Stimulated activated CD8-positive, alpha-beta memory T cell treated with anti-CD3 and anti-CD28 coated beads, Interleukin-2, amount 100 ng/mL, for 48 hours (primary cell): ENCODE results near the gene HOXA3.

ENCODE experiments used
- DNase-seq, 2 donors: peaks; one replicate each; pipeline ENCODE4 v3.0.0-alpha.2; 2020; ENCODE audit warnings: low read depth in 2 of 2

The HOXA3 gene

DNA sequence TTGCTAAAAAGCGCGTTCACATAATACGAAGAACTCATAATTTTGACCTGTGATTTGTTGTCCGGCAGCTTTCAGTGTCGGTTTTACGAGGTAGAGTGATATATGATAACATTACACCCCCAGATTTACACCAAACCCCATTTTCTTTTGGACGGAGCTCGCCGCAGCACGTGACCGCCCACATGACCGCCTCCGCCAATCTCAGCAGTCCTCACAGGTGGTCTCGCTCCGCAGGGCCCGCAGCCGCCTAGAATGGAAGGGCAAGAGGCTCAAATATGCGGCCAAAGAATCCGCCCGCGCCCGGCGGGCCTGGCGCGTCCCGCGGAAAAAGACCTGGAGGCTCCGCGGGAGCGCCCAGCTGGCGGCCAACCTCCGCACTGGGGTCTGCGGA is 4.1 kb upstream of the HOXA3 start, which contains the start of gene HOXA7:
Gene HOXA7 (minus strand): TSS at position 168 of the 391 bp plus-strand sequence. CDS start 130 bp downstream, at position 38.
- no peak for DNase-seq

DNA sequence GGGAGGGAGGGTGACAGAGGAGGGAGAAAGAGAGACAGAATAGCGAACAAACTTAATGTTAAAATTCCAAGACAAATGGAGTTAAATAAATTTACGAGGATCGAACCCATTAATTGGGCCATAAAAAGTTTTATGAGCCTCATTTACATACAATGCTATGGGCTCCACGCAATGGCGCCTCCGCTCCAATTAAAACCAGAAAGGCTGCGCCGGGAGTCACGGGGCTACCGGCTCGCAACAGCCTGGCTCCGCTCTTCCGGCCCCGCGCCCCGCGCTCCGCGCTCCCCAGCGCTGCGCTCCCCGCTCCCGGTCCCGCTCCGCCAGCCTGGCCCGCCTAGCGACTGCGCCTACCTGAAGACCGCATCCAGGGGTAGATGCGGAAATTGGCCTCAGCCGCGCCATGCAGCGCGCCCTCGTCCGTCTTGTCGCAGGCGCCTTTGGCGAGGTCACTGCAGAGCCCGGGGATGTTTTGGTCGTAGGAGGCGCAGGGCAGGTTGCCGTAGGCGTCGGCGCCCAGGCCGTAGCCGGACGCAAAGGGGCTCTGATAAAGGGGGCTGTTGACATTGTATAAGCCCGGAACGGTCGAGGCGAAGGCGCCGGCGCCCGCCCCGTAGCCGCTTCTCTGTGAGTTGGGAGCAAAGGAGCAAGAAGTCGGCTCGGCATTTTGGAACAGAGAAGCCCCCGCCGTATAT is 3.6 kb upstream of the HOXA3 start:
- no peak for DNase-seq

GRCh38 chr7:27154901-27155815 is 2.8 kb upstream of the HOXA3 start:
- peak in 1 of 2 donors; percentile 40 for DNase-seq

DNA sequence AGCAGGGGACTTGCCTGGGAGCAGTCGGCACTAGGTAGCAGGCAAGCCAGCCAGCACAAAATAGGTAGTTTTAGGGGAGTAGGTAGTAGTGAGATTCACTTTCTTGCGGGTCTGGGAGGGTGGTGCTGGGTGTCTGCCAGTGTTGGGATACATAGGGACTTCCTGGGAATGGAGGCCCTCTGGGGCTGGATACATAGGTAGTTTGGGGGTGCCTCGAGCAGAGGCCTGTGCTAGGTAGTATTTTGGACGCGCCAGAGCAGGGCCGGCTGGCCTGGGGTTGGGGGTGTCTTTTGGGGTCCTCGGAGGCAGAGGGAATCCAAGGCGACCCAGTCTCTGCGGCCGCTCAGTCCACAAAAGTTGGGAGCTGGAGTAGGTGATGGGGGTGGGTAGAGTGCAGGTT is 2.0 kb upstream of the HOXA3 start:
- no peak for DNase-seq

GRCh38 chr7:27153526-27153925 is 1.1 kb upstream of the HOXA3 start:
- no peak for DNase-seq

GRCh38 chr7:27152816-27153442 is 546 bp upstream of the HOXA3 start:
- DNase-seq: no peak

GRCh38 chr7:27151341-27151930 is 947 bp downstream of the HOXA3 start:
- DNase-seq: no peak

DNA sequence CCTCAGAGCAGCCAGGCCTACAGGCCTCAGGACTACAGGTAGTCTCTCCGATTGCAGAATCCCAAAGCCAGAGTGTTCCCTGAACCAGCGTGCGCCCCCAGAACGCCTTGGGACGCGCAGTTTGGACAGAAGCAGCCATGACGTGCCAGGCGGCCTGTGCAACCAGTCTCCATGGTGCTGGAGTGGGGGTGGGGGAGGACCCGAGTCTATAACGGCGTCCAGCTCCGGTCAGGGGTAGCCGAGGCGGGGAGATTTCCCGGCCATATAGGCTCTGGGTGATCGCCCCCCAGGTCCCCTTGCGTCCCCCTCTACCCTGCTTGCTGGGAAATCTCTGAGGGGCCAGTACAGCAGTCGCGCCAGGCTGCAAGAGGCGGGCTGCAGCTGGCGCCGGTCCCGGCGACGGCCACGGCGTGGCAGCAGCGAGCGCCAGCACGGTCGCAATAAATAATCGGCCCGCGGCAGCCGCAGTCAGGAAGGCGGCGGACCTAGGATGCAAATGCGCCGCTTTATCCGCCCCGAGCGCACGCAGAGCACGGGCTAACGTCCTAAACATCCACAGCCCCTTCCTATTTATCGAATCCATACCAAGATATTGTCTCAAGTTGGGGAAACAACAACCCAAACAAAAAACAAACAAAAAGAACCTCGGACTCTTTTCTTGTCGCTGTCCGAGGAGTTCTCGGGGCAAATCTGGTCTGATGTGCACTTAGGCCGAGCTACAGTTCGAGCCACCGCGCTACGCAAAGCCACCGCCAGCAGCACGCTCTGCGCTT is 1.6 kb downstream of the HOXA3 start:
- DNase-seq: peak; percentile 47 to 55

DNA sequence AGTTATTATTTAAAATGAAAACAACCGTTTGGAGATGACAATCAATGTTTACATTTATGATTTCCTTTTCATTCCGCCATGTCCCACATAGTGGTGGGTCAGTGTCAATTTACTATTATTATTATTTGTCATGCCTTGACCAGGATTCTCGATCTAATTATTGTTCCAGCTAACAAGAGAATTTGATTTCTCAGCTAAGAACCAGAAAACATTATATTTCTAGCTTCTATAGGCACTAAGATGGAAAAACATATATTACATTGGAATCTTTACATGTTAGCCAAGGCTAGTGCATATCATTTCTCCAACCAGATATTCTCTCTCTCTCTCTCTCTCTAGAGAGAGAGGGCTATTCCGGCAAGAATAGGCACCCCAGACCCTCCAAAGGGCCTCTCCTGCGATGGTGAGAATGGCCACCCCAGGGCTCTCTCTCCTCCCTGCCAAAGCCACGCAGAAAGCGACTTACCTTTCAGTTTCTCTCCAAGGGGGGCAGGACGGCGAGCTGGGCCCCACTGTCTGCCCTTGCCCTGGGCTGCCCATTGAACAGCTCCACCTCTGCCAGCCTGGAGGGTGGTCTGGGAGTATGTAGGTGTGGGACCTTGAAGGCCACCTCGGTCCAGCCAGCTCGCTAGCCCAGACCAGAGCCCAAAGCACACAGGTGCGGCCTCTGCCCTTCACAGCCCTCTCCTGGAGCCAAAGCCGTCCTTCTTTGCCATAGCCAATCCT is 2.4 kb downstream of the HOXA3 start:
- no peak for DNase-seq

DNA sequence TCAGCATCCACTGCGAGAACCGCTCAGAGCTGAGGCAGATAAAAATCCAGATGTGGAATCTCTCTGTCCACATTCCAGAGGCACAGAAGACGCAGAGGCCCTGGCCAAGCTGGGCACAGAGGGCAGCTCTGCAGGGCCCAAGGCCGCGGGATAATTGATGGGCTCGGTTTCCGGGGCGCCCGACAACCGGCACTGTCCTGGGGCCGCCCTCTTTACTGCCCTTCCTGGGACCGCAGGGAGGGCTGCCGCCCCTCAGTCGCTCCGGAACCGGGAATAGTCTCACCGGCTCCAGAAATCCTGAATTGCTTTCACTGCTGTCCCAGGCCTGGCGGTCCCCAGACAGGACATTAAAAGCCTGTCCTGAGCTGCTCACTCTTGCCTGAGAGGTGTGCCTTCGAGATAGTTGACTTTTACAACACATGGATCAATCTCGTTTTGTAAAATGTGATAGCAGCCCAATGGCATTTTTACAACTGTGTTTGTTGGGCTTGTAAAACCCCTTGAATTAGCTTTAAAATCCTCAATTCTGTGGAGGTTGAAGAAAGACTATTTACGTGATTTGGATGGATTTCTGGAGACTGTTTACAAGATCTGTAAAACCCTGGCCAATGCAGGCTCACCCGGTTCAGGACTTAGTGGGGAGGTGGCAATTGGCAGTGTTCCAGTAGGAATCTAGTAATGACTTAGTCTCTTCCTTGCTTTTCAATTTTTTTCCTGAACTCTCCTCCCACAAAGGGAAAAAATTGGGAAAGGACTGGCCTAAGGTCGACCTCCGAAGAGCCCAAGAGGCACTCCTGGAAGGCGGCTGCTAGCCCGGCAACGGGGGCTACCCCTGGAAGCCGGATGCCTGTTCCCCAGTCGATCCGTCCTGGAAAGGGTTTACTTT is 3.4 kb downstream of the HOXA3 start:
- DNase-seq: no peak

- no peak for DNase-seq
These were observed 4.2 kb downstream of the HOXA3 start for GRCh38 chr7:27148031-27148755.

- DNase-seq: no peak
These were observed 5.0 kb downstream of the HOXA3 start, which contains the start of gene HOXA6 for GRCh38 chr7:27147199-27148030. Gene HOXA6, minus strand, starts transcription at chr7:27147774. Its CDS starts 25 bp downstream, at chr7:27147749.

- DNase-seq: no peak
These were observed 5.7 kb downstream of the HOXA3 start for GRCh38 chr7:27146491-27147198.

DNA sequence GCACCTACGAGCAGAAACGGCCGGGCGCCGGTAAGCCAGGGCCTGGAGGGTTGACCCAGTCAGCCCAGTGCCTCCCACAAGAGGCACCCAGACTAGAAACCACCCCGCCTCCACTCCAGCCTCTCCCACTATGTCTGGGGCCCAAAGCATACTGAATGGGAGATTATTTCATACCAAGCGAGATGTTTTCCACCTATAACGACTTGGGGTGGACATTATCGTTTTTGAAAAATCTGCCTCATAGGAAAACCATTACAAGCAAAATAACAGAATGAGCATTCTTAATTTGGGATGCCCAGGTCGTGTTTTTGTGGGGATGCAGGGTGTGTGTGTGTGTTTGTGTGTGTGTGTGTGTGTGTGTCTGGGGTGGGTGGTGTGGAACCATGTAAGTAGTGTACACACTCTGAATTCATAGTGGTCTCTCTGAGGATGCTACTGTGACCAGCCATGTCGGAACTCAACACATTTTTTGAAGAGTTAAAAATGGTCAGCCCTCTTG is 6.4 kb downstream of the HOXA3 start:
- DNase-seq: no peak

DNA sequence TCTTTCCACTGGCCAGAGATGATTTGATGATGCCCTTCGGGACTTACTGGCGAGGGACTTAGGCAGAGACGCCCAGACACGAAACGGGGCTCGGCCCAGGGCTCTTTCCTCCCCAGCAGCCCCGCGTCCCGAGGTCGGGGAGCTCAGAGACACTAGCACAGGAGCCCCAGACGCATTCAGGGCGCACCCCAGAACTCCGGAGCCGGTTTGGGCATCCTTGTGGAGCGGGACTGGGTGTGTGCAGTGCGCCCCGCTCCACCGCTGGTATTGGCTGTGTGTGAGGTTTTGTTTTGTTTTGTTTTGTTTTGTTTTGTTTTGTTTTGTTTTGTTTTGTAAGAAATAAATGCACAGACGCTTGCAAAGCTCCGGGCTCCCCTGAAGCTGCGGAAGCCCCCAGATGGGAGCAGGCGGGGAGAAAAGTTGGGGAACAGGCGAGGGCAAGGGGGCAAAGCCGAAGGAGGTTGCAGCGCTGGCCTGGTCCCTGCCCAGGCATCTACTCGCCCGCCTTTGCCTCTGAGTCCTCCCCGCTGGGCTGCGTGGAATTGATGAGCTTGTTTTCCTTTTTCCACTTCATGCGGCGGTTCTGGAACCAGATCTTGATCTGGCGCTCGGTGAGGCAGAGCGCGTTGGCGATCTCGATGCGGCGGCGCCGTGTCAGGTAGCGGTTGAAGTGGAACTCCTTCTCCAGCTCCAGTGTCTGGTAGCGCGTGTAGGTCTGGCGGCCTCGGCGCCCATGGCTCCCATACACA is 7.0 kb downstream of the HOXA3 start:
- DNase-seq: no peak

DNA sequence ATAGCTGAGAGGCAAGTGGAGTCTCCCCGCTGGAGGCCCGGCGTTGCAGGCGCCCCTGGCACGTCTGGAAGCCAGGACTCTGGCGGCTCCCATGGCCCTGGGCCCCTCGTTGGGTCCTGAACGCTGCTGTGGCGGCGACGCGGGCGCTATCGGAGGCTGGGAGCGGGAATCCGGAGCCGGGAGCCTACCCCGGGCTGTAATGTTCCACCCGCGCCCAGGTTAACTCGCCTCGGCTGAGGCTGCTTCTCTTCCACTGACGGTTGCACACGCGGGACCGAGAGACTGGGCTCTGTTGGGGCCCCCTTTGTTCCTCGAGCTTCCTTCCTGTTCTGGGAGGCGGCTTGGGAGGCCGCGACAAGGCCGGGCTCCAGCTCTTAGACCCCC is 7.6 kb downstream of the HOXA3 start:
- no peak for DNase-seq
